AG09319 (cell line): ENCODE results near the gene CCR3.

Experiments
- DNase-seq: peaks from one replicate; pipeline ENCODE4 v3.0.0-alpha.2; 2010; ENCODE audit warnings: low read depth; ENCODE audit errors: extremely low read depth
- CTCF ChIP-seq: IDR thresholded peaks from 2 replicates; pipeline ENCODE4 v1.5.1; 2011; ENCODE audit warnings: low read depth, mild to moderate bottlenecking, inconsistent platforms, low read length, moderate library complexity

The CCR3 gene

GRCh38 chr3:46300461-46300789 lies 58.2 kb downstream of the CCR3 start:
- no peak for DNase-seq
- TF ChIP-seq CTCF: no peak

DNA sequence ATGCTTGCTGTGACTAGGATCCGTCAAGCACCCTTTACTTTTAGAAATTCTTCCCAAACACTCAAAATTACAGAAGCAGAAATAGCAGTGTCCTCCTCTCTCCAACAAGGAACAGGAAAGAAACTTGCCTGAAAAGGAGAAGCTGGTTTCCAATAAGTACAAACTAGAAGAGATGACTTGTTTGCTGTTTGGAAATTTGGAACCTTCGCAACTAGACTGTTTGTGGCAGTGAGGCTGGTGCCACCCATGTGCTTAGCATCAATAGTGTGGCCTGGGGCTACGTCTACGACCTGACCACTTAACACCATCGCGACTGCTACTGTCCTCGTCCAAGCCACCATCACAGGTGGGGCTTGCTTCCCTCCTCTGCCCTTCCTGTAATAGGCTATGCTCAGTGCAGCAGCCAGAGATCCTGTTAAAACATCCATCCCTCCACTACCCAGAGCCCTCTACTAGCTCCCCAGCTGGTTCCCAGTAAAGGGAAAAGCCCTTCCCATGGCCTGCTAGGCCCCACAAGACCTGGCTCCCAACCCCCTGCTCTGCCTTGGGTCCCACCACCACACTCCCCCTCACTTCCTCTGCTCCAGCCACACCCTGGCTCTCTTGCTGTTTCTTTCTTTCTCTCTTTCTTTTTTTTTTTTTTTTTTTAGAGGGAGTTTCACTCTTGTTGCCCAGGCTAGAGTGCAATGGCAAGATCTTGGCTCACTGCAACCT lies 59.0 kb downstream of the CCR3 start:
- no peak for TF ChIP-seq CTCF
- no peak for DNase-seq

- DNase-seq: no peak
- no peak for TF ChIP-seq CTCF
These were observed 61.0 kb downstream of the CCR3 start for GRCh38 chr3:46303240-46303639.

- DNase-seq: no peak
- no peak for TF ChIP-seq CTCF
These were observed 62.5 kb downstream of the CCR3 start for GRCh38 chr3:46304739-46305138.

- no peak for TF ChIP-seq CTCF
- no peak for DNase-seq
These were observed 70.7 kb downstream of the CCR3 start for GRCh38 chr3:46312991-46313390.

GRCh38 chr3:46314517-46314916 lies 72.3 kb downstream of the CCR3 start:
- DNase-seq: no peak
- TF ChIP-seq CTCF: no peak

GRCh38 chr3:46316206-46316605 lies 73.9 kb downstream of the CCR3 start:
- TF ChIP-seq CTCF: no peak
- no peak for DNase-seq
